ENCODE results near the gene SDS. TPM values are rescaled to one million over a fixed set of nuclear protein-coding genes. Genes with fewer than 3 reads are reported as not detected.

Gene SDS
- not detected for total RNA-seq

DNA sequence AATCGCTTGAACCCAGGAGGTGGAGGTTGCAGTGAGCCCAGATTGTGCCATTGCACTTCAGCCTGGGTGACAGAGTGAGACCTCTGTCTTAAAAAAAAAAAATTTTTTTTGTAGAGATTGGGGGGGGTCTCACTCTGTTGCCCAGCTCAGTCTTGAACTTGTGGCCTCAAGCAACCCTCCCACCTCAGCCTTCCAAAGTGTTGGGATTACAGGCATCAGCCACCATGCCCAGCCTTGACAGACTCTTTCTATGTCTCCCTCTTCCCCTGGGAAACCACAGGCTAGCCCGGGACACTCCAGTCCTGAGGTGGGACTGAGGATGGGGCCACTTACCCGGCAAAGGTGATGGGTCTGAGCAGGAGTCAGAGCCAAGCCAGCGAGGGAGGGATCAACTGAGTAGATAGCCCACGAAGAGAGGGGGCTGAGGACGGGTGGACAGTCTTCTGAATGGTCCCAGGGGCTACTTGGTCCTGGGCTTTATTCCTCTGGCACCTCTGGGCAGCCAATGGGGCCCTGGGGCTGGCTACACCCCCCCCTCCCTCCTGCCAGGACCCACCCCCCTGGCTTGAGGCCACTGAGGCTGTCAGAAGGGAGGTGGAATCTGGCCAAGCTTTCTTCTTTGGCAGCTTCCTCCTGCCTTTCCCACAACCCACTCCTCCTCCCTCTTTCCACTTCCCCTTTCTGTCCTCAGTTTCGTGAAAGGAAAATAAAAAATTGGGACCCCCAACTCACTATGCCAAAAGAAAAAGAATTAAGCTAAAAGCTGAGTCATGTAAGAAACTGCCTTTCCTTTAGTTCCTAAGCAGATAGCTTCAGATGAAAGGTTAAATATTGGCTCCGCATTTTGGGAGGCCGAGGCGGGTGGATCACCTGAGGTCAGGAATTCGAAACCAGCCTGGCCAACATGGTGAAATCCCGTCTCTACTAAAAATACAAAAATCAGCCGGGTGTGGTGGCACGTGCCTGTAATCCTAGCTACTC is at the start of gene SDS:
TSS of gene SDS (minus strand) at position 453 of the 981 bp plus-strand sequence. CDS start 4,179 bp downstream, outside the sequence.
- DNase-seq, result peak; percentile 73

GRCh38 chr12:113453330-113453729 is 49.6 kb upstream of the SDS start:
- DNase-seq, result no peak

- DNase-seq, result no peak
Measured at GRCh38 chr12:113452458-113452857, 48.8 kb upstream of the SDS start.

DNA sequence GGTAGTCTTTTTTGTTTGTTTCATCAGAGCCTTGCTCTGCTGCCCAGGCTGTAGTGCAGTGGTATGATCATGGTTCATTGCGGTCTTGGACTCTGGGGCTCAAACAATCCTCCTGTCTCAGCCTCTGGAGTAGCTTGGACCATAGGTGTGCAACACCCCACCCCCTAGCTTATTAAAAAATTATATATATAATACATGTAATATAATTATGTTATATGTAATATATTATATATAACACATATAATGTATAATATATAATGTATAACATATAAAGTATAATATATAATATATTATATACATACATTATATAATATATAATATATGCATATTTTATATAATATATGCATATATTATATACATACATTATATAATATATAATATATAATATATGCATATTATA is 46.2 kb upstream of the SDS start:
- no peak for DNase-seq

GRCh38 chr12:113449299-113449698 is 45.6 kb upstream of the SDS start:
- no peak for DNase-seq

DNA sequence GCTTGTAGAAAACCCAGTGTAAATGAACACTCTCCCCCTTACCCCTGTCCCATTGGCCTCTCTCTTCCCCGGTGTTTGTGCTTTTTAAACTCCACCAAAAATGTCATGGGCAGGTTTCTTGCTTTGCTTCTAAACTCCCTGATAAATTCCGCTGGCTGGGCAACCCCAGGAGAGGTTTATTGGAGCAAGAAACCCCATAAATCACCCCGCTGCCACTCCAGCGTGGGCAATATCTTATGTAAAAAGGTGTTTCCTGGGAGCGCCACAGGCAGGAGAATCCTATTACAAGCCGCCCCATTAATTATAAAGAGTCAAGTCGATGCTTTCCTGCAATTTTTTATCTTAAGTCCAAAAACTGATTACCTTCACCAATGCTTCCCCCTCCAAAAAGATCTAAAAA is 45.2 kb upstream of the SDS start:
- no peak for DNase-seq

DNA sequence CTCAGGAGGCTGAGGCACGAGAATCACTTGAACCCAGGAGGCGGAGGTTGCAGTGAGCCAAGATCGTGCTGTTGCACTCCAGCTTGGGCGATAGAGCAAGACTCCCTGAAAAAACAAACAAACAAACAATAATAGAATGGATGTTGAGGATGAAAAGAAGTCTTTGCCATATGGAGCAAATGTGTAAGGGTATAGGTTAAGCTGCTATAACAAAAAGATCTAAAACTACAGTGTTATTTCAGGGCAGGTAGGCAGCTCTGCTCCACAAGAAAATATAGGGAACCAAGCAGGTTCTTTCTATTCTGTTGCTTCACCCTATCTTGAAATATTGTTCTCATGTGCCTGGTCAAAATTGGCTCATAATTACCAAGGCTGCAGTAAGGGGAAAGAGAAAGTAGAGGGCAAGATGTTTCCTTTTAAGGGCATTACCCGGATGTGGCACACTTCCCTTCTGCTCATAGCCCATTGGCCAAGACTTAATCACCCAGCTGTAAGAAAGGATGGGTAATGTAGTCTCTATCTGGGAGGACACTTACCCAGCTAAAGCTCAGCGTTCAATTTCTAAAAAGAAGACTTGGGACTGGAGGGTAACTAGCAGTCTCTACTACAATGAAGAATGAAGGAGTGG is 42.0 kb upstream of the SDS start:
- DNase-seq, result no peak

DNA sequence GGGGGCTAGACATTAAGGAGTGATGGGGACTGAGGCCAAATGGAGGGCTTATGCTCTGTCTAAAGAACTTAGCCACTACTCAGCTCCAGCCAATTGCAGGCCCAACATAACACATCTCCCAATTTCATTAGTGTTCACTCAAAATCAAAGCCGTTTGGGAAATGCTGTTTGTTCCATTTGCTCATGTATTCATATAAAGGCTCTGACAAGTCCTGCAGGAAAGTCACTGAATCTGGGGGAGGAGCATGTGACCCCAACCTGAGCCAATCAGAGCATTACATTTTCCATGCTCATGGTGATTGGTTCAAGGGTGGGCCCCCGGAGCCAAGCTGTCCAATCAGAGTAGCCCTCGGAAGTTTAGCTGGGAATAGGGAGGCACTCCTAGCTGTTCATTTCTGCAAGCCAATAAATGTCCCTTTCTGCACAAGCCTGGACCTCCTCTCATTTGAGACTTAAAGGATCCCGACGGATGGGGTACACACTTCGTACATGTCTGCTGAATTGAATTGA is 39.4 kb upstream of the SDS start:
- no peak for DNase-seq

GRCh38 chr12:113440947-113441782 is 37.5 kb upstream of the SDS start:
- no peak for DNase-seq

DNA sequence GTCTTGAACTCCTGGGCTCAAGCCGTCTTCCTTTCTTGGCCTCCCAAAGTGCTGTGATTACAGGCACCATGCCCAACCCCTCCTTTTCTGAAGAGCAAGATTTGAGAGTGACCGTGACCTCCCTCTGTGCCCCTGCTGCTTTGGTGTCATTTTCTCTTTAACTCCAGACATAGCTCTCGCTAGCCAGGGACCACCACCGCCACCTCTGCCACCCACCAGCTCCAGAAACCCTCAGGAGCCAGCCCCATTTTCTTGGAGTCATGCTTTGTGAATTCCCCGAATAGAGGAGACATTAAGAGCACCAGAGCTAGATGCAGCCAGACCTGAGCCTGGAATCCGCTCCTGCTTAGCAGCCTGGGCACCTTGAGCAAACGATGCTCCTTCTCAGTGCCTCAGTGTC is 36.6 kb upstream of the SDS start:
- no peak for DNase-seq

DNA sequence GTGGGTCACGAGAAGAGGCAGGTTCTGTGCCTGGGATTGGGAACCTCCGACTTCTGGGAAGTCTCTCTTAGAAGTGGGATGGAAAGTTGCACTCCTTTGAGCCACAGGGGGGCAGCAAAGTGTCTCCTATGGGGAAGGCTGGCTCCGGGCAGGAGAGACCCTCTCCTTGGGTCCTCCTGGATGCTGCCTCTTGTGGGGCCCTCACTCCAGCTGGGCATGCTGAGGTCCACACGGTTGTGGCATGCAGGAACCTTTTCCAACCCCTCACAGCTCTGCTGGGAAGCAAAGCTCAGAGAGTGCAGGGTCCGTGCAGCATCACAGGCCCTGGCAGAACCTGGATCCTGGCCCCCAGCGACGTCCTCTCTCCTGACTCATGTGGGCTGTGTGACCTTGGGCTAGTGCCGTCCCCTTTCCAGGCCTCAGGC is 35.9 kb upstream of the SDS start:
- DNase-seq, result peak; percentile 70

DNA sequence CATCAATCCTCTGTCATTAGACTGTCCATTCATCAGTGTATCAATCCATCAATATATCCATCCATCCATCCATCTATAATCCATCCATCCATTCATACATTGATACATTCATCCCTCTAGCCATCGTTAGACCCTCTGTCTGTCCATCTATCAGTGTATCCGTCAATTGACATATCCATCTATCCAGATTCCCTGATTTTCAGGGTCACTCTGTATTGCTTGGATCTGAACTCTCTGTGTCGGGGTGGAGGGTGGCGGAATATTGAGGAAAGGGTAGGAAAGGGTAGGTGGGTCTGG is 35.6 kb upstream of the SDS start:
- DNase-seq, result no peak

- no peak for DNase-seq
Measured at GRCh38 chr12:113438523-113439300, 35.0 kb upstream of the SDS start.

GRCh38 chr12:113437729-113438100 is 34.0 kb upstream of the SDS start:
- DNase-seq, result no peak

GRCh38 chr12:113436993-113437728 is 33.5 kb upstream of the SDS start:
- DNase-seq, result no peak

GRCh38 chr12:113436586-113436985 is 32.9 kb upstream of the SDS start:
- DNase-seq, result no peak

DNA sequence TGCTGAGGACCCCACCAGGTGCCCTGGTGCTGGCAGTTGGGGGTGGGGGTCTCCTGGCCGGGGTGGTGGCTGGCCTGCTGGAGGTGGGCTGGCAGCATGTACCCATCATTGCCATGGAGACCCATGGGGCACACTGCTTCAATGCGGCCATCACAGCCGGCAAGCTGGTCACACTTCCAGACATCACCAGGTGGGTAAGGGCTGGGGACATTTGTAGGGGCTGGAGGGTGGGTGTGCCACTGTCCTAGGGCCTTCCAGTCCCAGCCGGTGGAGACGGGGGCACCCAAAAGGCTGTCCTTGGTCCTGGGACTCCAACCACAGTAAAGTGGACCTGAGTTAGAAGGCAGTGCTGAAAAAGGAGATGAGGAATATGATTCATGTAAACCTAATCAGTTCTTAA is 31.7 kb upstream of the SDS start:
- no peak for DNase-seq

GRCh38 chr12:113432986-113433385 is 29.3 kb upstream of the SDS start:
- DNase-seq, result no peak

GRCh38 chr12:113428482-113428881 is 24.8 kb upstream of the SDS start:
- DNase-seq, result no peak

- DNase-seq, result no peak
Measured at GRCh38 chr12:113427882-113428281, 24.2 kb upstream of the SDS start.

- DNase-seq, result no peak
Measured at GRCh38 chr12:113425960-113426453, 22.3 kb upstream of the SDS start.
